ENCODE measurements around the gene INPP5D.

INPP5D gene

DNA sequence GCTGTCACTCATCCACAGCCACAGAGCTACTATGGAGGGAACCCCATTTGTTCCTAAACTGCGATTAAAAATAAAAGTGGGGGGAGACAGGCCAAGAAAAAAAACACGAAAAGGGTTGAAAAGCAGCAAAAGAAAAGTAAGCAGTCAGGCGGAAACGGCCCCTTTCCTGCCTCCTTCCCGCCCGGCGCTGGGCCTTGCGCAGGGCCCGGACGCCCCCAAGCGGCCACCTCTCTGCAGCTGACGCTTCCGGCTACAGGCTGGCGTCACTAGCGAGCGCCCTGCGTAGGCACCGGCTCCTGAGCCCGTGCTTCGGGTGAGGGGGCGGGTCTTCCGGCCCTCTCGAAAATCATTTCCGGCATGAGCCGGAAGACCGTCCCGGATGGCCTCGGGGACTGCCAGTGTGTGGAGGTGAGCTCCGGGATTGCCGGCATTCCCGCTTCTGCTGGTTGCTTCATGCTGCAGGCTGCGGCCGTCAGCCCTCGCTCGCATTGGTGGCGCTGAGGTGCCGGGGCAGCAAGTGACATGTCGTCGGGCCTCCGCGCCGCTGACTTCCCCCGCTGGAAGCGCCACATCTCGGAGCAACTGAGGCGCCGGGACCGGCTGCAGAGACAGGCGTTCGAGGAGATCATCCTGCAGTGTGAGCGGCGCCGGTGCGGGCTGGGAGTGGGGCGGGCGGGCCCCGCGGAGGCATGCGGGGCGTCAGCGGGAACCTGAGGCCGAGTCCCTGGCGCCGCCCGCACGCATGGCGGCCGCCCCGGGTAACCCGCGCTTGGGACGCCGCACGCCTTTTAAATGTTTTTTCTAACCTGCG, 191.4 kb downstream of the INPP5D start, which contains the start of gene ATG16L1:
Gene ATG16L1, plus strand, starts transcription at position 368 of the 811 bp plus-strand sequence. Its CDS starts 155 bp downstream, at position 523.
- peaks cover 67% of the 10 kb centered on the region for H3K4me1 Mint-ChIP-seq
- peak within 1 kb of the TSS; percentile 85 for H3K27ac Mint-ChIP-seq
- H3K36me3 Mint-ChIP-seq (ENCODE audit: low read depth): peaks cover 12% of the 10 kb centered on the region
- ATAC-seq: peak; percentile 91
- no peaks in the 10 kb centered on the region for H3K9me3 Mint-ChIP-seq
- H3K4me3 Mint-ChIP-seq: peak within 1 kb of the TSS; percentile 92
- peak; percentile 97 for DNase-seq
- H3K27me3 Mint-ChIP-seq: no peaks in the 10 kb centered on the region

DNA sequence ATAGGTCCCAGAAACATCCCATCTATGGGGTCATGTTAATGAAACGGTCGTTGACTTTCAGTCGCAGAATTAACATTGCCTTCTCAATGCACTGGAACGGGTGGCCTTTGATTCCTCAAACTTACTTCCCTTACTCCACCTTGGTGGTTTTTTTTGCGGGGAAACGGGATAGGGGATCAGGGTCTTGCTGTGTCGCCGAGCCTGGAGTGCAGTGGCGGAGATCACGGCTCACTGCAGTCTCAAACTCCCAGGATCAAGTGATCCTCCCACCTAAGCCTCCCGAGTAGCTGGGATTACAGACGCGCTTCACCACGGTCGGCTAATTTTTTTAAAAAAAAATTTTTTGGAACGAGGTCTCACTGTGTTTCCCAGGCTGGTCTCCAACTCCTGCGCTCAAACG, 192.1 kb downstream of the INPP5D start:
- Mint-ChIP-seq H3K4me1 (peaks cover 63% of the 10 kb centered on the region), H3K27ac (peak overlapping the region; percentile 85), H3K27me3 (no peaks in the 10 kb centered on the region), H3K9me3 (no peaks in the 10 kb centered on the region), H3K36me3 (ENCODE audit: low read depth) (peaks cover 14% of the 10 kb centered on the region), H3K4me3 (peak overlapping the region; percentile 92)
- no peak for ATAC-seq
- DNase-seq: no peak

DNA sequence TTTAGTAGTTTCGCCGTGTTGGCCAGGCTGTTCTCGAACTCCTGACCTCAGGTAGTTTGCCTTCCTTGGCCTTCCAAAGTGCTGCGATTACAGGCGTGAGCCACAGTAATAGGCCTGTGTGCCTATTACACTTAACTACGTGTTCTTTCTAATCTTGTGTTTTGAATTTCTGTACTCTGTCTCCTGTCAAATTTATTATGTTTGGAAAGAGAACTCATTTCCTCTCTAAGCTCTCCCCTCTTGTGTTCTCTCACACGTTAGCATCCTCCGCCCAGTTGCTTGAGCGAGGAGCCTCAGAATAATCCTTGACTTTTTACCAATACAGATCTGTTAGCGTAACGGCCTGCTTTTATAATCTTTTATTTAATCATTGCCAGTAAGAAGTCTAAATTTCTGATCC, 195.0 kb downstream of the INPP5D start:
- ATAC-seq: no peak
- peak overlapping the region; percentile 40 for H3K27ac Mint-ChIP-seq
- no peak overlapping the region for H3K4me3 Mint-ChIP-seq
- H3K36me3 Mint-ChIP-seq (ENCODE audit: low read depth): peaks cover 36% of the 10 kb centered on the region
- no peak for DNase-seq
- H3K27me3 Mint-ChIP-seq: no peaks in the 10 kb centered on the region
- no peaks in the 10 kb centered on the region for H3K9me3 Mint-ChIP-seq
- peaks cover 58% of the 10 kb centered on the region for H3K4me1 Mint-ChIP-seq

DNA sequence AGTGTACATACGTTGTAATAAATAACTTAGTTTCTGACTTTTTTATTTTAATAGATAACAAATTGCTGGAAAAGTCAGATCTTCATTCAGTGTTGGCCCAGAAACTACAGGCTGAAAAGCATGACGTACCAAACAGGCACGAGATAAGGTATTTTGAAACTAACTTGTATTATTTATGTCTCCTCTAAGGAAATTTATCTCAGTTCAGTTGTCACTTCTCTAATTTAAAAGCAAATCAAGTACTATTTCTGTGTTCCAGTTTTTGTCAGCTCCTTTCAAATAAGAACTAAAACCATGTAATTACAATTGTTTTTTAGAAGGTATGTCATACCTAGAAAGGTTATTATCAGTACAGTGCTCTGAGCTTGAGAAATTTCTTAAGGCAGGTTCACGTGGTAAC, 195.9 kb downstream of the INPP5D start:
- ATAC-seq (no peak), DNase-seq (no peak)
- Mint-ChIP-seq H3K36me3 (ENCODE audit: low read depth) (peaks cover 43% of the 10 kb centered on the region), H3K9me3 (no peaks in the 10 kb centered on the region), H3K27me3 (no peaks in the 10 kb centered on the region), H3K4me3 (no peak overlapping the region), H3K4me1 (peaks cover 50% of the 10 kb centered on the region), H3K27ac (no peak overlapping the region)

All from activated naive CD8-positive, alpha-beta T cell treated with anti-CD3 and anti-CD28 coated beads, Interleukin-2, amount 50 U/mL, for 24 hours (primary cell).